Omental fat pad (tissue), 4 donors: ENCODE data around the gene PHLDA3. TPM values are rescaled to one million over a fixed set of nuclear protein-coding genes. Genes with fewer than 3 reads are reported as not detected.

Experiments
- ATAC-seq: fragments of 150-250 bp; one replicate; pipeline ENCODE4 v1.9.1; 2016; ENCODE audit warnings: mild to moderate bottlenecking, moderate library complexity; ENCODE audit not compliant: low FRiP score
- DNase-seq: peaks from one replicate; pipeline ENCODE4 v3.0.0-alpha.2; 2019; ENCODE audit warnings: low spot score
- CTCF ChIP-seq, 3 donors: fragments of 450-650 bp; IDR thresholded peaks; one replicate each; pipeline ENCODE4 v1.5.1; 2016 to 2017; ENCODE audit warnings: antibody characterized with exemption in 3 of 3, mild to moderate bottlenecking in 3 of 3, moderate library complexity in 2 of 3
- total RNA-seq, 4 donors: library from RNA; depleted of rRNA; stranded (reverse); fragments of >200 nt; gene quantifications; one replicate each; pipeline ENCODE4 v1.1.0, GENCODE V29; 2016

The PHLDA3 gene
- total RNA-seq, 4 donors from 2014 or later = 95.2 to 392 (median 148) TPM

- DNase-seq = no peak
- no peak for ATAC-seq
- TF ChIP-seq CTCF (IDR thresholded peaks at IDR 0.05) = no peak
Observed at GRCh38 chr1:201487742-201488141, 18.8 kb upstream of the PHLDA3 start.

- ATAC-seq (no peak), DNase-seq (no peak)
- TF ChIP-seq CTCF (IDR thresholded peaks at IDR 0.05) = no peak
Observed at GRCh38 chr1:201486187-201486586, 17.2 kb upstream of the PHLDA3 start.

GRCh38 chr1:201485184-201485774 lies 16.3 kb upstream of the PHLDA3 start:
- no peak for TF ChIP-seq CTCF (IDR thresholded peaks at IDR 0.05)
- no peak for DNase-seq
- ATAC-seq = no peak

- DNase-seq = no peak
- no peak for TF ChIP-seq CTCF (IDR thresholded peaks at IDR 0.05)
- no peak for ATAC-seq
Observed at GRCh38 chr1:201483373-201483949, 14.5 kb upstream of the PHLDA3 start.

GRCh38 chr1:201482755-201483154 lies 13.8 kb upstream of the PHLDA3 start:
- TF ChIP-seq CTCF (IDR thresholded peaks at IDR 0.05) = no peak
- no peak for DNase-seq
- ATAC-seq = no peak

GRCh38 chr1:201481761-201482493 lies 12.9 kb upstream of the PHLDA3 start:
- peak; percentile 82 for ATAC-seq
- DNase-seq = peak; percentile 70
- peak in 1 of 3 donors; percentile 89 for TF ChIP-seq CTCF (IDR thresholded peaks at IDR 0.05)
